Neutrophil (primary cell): Measurements from ENCODE around the gene TMED6.
A peak's percentile ranks its signal among the peaks of the same experiment; 100 is the strongest.

ENCODE experiments used
- H3K27ac ChIP-seq: fragments of 200-600 bp; sonication (generic); 2 replicates; pipeline ENCODE4 v1.5.1; 2016; ENCODE audit warnings: mild to moderate bottlenecking, moderate library complexity
- H3K27me3 ChIP-seq: fragments of 200-600 bp; sonication (generic); 2 replicates; pipeline ENCODE4 v1.6.0; 2016; ENCODE audit warnings: mild to moderate bottlenecking
- H3K36me3 ChIP-seq: fragments of 200-600 bp; sonication (generic); 2 replicates; pipeline ENCODE4 v1.5.1; 2017
- H3K4me1 ChIP-seq, 2 experiments: fragments of 200-600 bp in 1 of 2; sonication (generic) in 1 of 2; 1 replicate in 1 of 2; 2 replicates in 1 of 2; pipeline versions ENCODE4 v1.5.1 to v1.6.1; 2013 to 2016; ENCODE audit warnings: low read depth in 1 of 2, low read length in 1 of 2, mild to moderate bottlenecking in 1 of 2, moderate library complexity in 1 of 2; ENCODE audit not compliant: control insufficient read depth in 1 of 2, insufficient read depth in 1 of 2
- H3K4me3 ChIP-seq, 2 experiments: fragments of 200-600 bp in 1 of 2; sonication (generic) in 1 of 2; 1 replicate in 1 of 2; 2 replicates in 1 of 2; pipeline ENCODE4 v1.5.1; 2013 to 2016; ENCODE audit warnings: low read depth in 1 of 2, low read length in 1 of 2, mild to moderate bottlenecking in 1 of 2, moderate library complexity in 1 of 2
- H3K9me3 ChIP-seq: fragments of 200-600 bp; sonication (generic); 2 replicates; pipeline ENCODE4 v1.5.1; 2016
- TF ChIP-seq, protein P1 (sequence below): fragments of 200-600 bp; sonication (generic); IDR thresholded peaks from 2 replicates; pipeline ENCODE4 v1.5.1; 2016; ENCODE audit warnings: antibody characterized with exemption

TMED6 gene

DNA sequence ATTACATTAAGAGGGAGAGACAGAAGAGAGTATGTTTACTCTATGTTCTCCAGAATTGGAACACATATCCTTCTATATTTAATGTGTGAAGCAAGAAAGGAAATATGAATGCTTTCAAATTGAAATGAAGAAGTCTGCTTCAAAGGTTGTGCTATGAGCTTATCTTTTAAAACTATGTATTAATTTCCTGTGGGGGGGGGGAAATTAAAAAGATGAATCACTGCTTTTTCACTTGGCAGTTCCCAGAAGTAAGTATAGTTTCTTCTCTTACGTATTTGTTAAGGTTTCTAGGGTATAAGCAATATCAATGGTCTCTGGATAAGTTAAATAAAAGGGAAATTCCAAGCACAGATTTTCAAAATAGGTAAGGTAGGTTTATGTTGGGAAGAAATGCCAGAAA, 27.2 kb upstream of the TMED6 start:
- no peak overlapping the region for H3K4me3 ChIP-seq
- TF ChIP-seq, protein P1, sequence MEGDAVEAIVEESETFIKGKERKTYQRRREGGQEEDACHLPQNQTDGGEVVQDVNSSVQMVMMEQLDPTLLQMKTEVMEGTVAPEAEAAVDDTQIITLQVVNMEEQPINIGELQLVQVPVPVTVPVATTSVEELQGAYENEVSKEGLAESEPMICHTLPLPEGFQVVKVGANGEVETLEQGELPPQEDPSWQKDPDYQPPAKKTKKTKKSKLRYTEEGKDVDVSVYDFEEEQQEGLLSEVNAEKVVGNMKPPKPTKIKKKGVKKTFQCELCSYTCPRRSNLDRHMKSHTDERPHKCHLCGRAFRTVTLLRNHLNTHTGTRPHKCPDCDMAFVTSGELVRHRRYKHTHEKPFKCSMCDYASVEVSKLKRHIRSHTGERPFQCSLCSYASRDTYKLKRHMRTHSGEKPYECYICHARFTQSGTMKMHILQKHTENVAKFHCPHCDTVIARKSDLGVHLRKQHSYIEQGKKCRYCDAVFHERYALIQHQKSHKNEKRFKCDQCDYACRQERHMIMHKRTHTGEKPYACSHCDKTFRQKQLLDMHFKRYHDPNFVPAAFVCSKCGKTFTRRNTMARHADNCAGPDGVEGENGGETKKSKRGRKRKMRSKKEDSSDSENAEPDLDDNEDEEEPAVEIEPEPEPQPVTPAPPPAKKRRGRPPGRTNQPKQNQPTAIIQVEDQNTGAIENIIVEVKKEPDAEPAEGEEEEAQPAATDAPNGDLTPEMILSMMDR, result no peak
- no peaks in the 10 kb centered on the region for H3K9me3 ChIP-seq
- H3K27me3 ChIP-seq, result no peaks in the 10 kb centered on the region
- H3K27ac ChIP-seq, result no peak overlapping the region
- H3K4me1 ChIP-seq, result no peaks in the 10 kb centered on the region
- H3K36me3 ChIP-seq, result peaks cover 61% of the 10 kb centered on the region

DNA sequence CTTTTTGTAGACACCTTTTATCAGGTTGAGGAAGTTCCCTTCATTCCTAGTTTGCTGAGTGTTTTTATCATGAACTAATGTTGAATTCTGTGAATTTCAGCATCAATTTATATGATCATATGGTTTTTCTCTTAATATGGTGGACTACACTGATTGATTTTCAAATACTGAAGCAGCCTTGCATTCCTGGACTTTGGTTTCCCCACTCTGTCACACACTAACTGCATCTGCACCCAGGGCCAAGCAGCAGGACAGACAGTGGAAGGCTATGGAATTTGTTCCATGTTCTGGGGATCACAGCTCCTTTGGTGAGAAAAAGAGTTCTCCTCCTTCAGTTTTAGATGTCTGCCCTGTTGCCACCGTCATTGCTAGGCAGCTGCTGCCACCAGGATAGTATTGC, 26.4 kb upstream of the TMED6 start:
- H3K27me3 ChIP-seq, result no peaks in the 10 kb centered on the region
- TF ChIP-seq, protein P1, result no peak
- peaks cover 54% of the 10 kb centered on the region for H3K36me3 ChIP-seq
- no peaks in the 10 kb centered on the region for H3K4me1 ChIP-seq
- H3K9me3 ChIP-seq, result no peaks in the 10 kb centered on the region
- H3K27ac ChIP-seq, result no peak overlapping the region
- no peak overlapping the region for H3K4me3 ChIP-seq

DNA sequence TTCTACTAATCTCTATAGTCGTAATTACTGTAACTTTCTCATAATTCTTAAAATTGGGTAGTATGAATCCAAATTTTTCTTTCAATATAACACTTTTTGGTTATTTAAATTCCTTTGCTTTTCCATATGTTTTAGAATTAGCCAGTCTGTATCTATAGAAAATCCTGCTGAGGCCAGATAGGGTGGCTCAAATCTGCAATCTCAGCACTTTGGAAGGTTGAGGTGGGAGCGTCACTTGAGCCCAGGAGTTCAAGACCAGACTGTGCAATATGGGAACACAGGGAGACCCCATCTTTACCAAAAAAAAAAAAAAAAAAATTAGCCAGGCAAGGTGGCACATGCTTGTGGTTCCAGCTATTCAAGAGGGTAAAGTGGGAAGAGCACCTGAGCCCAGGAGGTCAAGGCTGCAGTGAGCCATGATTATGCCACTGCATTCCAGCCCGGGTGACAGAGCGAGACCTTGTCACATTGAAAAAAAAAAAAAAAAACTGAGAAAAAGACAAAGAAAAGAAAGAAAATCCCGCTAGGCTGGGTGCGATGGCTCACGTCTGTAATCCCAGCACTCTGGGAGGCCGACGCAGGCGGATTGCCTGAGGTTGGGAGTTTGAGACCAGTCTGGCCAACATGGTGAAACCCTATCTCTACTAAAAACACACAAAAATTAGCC, 24.9 kb upstream of the TMED6 start:
- TF ChIP-seq, protein P1, result no peak
- peaks cover 49% of the 10 kb centered on the region for H3K36me3 ChIP-seq
- H3K4me1 ChIP-seq, result peaks cover 6% of the 10 kb centered on the region in 2 experiments
- H3K9me3 ChIP-seq, result no peaks in the 10 kb centered on the region
- no peak overlapping the region for H3K4me3 ChIP-seq
- H3K27ac ChIP-seq, result no peak overlapping the region
- no peaks in the 10 kb centered on the region for H3K27me3 ChIP-seq

DNA sequence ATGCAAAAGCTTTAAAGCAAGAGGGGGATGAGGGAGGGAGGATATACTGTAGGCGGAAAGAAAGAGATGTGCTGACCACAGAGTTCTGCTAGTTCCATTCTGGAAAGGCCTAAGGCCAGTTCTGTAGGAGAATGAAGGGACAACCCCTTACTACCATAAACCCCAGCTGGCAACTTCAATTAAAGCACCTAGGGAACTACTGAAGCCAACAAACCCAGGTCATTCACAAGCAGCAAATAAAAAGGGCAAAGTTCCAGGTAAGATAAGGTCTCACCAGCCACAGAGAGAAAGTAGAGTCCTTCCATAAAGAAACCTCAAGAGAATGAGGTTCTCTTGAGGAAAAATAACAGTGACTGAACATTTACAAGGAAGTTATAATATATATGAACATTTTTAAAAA, 21.4 kb upstream of the TMED6 start:
- peaks cover 13% of the 10 kb centered on the region in 2 experiments for H3K4me1 ChIP-seq
- H3K27ac ChIP-seq, result no peak overlapping the region
- H3K36me3 ChIP-seq, result peaks cover 46% of the 10 kb centered on the region
- no peaks in the 10 kb centered on the region for H3K27me3 ChIP-seq
- H3K9me3 ChIP-seq, result no peaks in the 10 kb centered on the region
- TF ChIP-seq, protein P1, result no peak
- H3K4me3 ChIP-seq, result no peak overlapping the region

DNA sequence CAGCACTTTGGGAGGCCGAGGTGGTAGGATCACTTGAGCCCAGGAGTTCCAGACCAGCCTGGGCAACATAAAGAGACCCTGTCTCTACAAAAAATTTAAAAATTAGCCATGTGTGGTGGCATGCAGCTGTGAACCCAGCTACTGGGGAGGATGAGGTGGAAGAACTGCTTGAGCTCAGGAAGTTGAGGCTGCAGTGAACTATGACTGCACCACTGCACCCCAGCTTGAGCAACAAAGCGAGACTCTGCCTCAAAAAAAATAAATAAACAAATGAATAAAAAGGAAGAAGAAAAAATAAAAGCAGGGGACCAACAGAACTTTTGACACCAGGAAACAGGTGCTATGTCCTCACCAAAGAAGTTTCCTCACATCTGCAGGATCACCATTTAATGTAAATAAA, 20.0 kb upstream of the TMED6 start:
- Histone ChIP-seq H3K27ac (peak overlapping the region; percentile 49), H3K36me3 (peaks cover 53% of the 10 kb centered on the region), H3K4me1 (peaks cover 13 to 16% of the 10 kb centered on the region in 2 experiments), H3K9me3 (no peaks in the 10 kb centered on the region), H3K4me3 (no peak overlapping the region), H3K27me3 (no peaks in the 10 kb centered on the region)
- TF ChIP-seq, protein P1, result no peak
